WTC11 (cell line): ENCODE data around the gene SPATS2. TPM values are rescaled to one million over a fixed set of nuclear protein-coding genes. Genes with fewer than 3 reads are reported as not detected.

Experiments used
- ATAC-seq: fragments of 200-7000 bp; cut with Tn5 transposase; 2 replicates; pipeline ENCODE4 v1.10.0; 2021; ENCODE audit warnings: mild to moderate bottlenecking, moderate library complexity
- CTCF ChIA-PET: fragments of 300-600 bp; sonication (Branson Sonifier 250); formaldehyde crosslinking; loops from one replicate; lab custom pipeline; 2021; ENCODE audit warnings: antibody characterized with exemption; lab: Charles Lee
- POLR2A ChIA-PET: fragments of 350-600 bp; sonication (Branson Sonifier 250); formaldehyde crosslinking; loops from one replicate; lab custom pipeline; 2021; ENCODE audit warnings: antibody characterized with exemption; lab: Charles Lee
- DNase-seq: peaks from one replicate; pipeline ENCODE4 v3.0.0; 2021; ENCODE audit warnings: low spot score
- H3K27ac Mint-ChIP-seq: 2 replicates; pipeline ENCODE4 v1.8.0; 2021; ENCODE audit warnings: mixed read lengths
- H3K27me3 Mint-ChIP-seq: 2 replicates; pipeline ENCODE4 v1.8.0; 2021; ENCODE audit warnings: low read depth, mild to moderate bottlenecking, moderate library complexity, mixed read lengths
- H3K36me3 Mint-ChIP-seq: 2 replicates; pipeline ENCODE4 v1.8.0; 2021; ENCODE audit warnings: mixed read lengths
- H3K4me1 Mint-ChIP-seq: 2 replicates; pipeline ENCODE4 v1.8.0; 2022; ENCODE audit warnings: mixed read lengths
- H3K4me3 Mint-ChIP-seq: 2 replicates; pipeline ENCODE4 v1.8.0; 2021; ENCODE audit warnings: mild to moderate bottlenecking, moderate library complexity, mixed read lengths
- H3K9me3 Mint-ChIP-seq: 2 replicates; pipeline ENCODE4 v1.8.0; 2021; ENCODE audit warnings: mixed read lengths
- AR ChIP-seq: fragments of 250-450 bp; sonication (Bioruptor Pico); IDR thresholded peaks from 2 replicates; pipeline ENCODE4 v1.9.0; 2021; ENCODE audit warnings: mild to moderate bottlenecking
- ATF1 ChIP-seq: sonication (generic); formaldehyde crosslinking; IDR thresholded peaks from 2 replicates; pipeline ENCODE4 v1.8.1; 2023; ENCODE audit warnings: mild to moderate bottlenecking, moderate library complexity, missing genetic modification reagents
- CBFB ChIP-seq: sonication (generic); formaldehyde crosslinking; IDR thresholded peaks from 2 replicates; pipeline ENCODE4 v1.8.1; 2022; ENCODE audit warnings: mild to moderate bottlenecking, low read depth, missing genetic modification reagents
- ELF4 ChIP-seq: sonication (generic); formaldehyde crosslinking; IDR thresholded peaks from 2 replicates; pipeline ENCODE4 v1.8.1; 2022; ENCODE audit warnings: low read depth, mild to moderate bottlenecking, moderate library complexity, missing genetic modification reagents
- ERG ChIP-seq: fragments of 250-450 bp; sonication (Bioruptor Pico); IDR thresholded peaks from 2 replicates; pipeline ENCODE4 v1.8.0; 2021; ENCODE audit warnings: mild to moderate bottlenecking
- ESRRA ChIP-seq: sonication (generic); formaldehyde crosslinking; IDR thresholded peaks from 2 replicates; pipeline ENCODE4 v1.8.1; 2022; ENCODE audit warnings: mild to moderate bottlenecking, missing genetic modification reagents, borderline replicate concordance
- GRHL2 ChIP-seq: fragments of 250-450 bp; sonication (Bioruptor Pico); IDR thresholded peaks from 2 replicates; pipeline ENCODE4 v1.8.0; 2022; ENCODE audit warnings: mild to moderate bottlenecking, moderate library complexity; ENCODE audit not compliant: insufficient replicate concordance, severe bottlenecking
- GTF2I ChIP-seq: fragments of 250-450 bp; sonication (Bioruptor Pico); conservative IDR thresholded peaks from 2 replicates; pipeline ENCODE4 v1.4.0; 2021; ENCODE audit warnings: mild to moderate bottlenecking
- JAZF1 ChIP-seq: fragments of 250-450 bp; sonication (Bioruptor Pico); IDR thresholded peaks from 2 replicates; pipeline ENCODE4 v1.9.0; 2021; ENCODE audit warnings: moderate library complexity, mild to moderate bottlenecking, inconsistent platforms
- NFATC4 ChIP-seq: fragments of 250-450 bp; sonication (Bioruptor Pico); IDR thresholded peaks from 2 replicates; pipeline ENCODE4 v1.9.0; 2021; ENCODE audit warnings: mild to moderate bottlenecking
- SOX15 ChIP-seq: fragments of 250-450 bp; sonication (Bioruptor Pico); IDR thresholded peaks from 2 replicates; pipeline ENCODE4 v1.9.0; 2021; ENCODE audit warnings: mild to moderate bottlenecking
- TP53 ChIP-seq: sonication (generic); formaldehyde crosslinking; IDR thresholded peaks from 2 replicates; pipeline ENCODE4 v1.8.1; 2023; ENCODE audit warnings: mild to moderate bottlenecking, missing genetic modification reagents
- ZMAT4 ChIP-seq: fragments of 250-450 bp; sonication (Bioruptor Pico); IDR thresholded peaks from 2 replicates; pipeline ENCODE4 v1.9.0; 2021; ENCODE audit warnings: mild to moderate bottlenecking
- total RNA-seq: library from RNA; stranded (reverse); gene quantifications from 3 replicates; pipeline ENCODE4 v1.2.3, GENCODE V29; 2021
- TF ChIP-seq, protein P1 (sequence below): sonication (generic); formaldehyde crosslinking; IDR thresholded peaks from 2 replicates; pipeline ENCODE4 v1.8.1; 2023; ENCODE audit warnings: mild to moderate bottlenecking, missing genetic modification reagents
- TF ChIP-seq, protein P2 (sequence below): sonication (generic); formaldehyde crosslinking; IDR thresholded peaks from 2 replicates; pipeline ENCODE4 v1.8.0; 2023; ENCODE audit warnings: missing genetic modification reagents, mild to moderate bottlenecking, borderline replicate concordance
- TF ChIP-seq, protein P3 (sequence below): sonication (generic); formaldehyde crosslinking; IDR thresholded peaks from 2 replicates; pipeline ENCODE4 v1.8.1; 2022; ENCODE audit warnings: low read depth, mild to moderate bottlenecking, moderate library complexity, missing genetic modification reagents, borderline replicate concordance
- TF ChIP-seq, protein P4 (sequence below): sonication (generic); formaldehyde crosslinking; IDR thresholded peaks from 2 replicates; pipeline ENCODE4 v1.8.0; 2022; ENCODE audit warnings: missing genetic modification reagents

SPATS2 gene
- total RNA-seq, 1 experiment from 2014 or later = 25.9 TPM

DNA sequence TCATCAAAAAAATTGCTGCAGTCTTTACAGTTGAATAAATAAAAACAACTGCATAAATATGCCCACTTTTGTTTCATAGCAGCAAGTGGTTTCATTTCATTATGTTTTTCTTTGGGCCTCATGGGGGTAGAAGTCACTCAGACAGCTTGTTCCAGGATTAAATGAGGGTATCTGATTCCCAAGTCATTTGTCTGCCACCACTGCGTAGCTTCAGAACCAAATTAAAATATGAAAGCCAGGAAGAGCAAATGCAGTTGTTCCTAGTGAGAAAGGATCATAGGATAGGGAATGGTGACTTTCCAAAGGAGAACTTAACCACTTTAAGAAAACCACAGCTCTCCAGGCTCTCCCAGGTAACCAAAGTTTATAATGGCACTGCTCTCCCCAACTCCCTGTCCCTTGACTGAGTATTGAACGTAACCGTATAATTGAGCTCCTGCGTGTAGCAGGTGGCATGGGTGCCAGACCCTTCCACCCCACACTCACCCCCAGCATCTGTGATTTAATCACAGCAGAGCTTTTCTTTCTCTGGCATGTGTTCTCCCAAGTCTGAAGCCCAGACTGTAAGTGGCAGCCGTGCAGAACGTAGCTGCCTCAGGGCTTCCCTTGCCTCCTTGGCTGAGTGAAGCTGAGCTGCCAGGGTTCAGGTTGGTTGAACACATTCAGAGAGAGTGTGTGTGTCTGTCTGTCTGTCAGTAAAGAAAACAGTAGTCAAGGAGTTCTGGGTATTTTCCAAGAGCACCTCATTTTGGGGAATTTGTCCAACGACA lies 160.3 kb downstream of the SPATS2 start:
- H3K27ac Mint-ChIP-seq = peak overlapping the region; percentile 63; the same call in 1 of the 2 replicates
- TF ChIP-seq, protein P1, sequence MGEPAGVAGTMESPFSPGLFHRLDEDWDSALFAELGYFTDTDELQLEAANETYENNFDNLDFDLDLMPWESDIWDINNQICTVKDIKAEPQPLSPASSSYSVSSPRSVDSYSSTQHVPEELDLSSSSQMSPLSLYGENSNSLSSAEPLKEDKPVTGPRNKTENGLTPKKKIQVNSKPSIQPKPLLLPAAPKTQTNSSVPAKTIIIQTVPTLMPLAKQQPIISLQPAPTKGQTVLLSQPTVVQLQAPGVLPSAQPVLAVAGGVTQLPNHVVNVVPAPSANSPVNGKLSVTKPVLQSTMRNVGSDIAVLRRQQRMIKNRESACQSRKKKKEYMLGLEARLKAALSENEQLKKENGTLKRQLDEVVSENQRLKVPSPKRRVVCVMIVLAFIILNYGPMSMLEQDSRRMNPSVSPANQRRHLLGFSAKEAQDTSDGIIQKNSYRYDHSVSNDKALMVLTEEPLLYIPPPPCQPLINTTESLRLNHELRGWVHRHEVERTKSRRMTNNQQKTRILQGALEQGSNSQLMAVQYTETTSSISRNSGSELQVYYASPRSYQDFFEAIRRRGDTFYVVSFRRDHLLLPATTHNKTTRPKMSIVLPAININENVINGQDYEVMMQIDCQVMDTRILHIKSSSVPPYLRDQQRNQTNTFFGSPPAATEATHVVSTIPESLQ (CRISPR knock-in tag) = no peak
- TF ChIP-seq ESRRA (CRISPR knock-in tag) (no peak), ERG (CRISPR knock-in tag) (no peak), ELF4 (CRISPR knock-in tag) (no peak), JAZF1 (CRISPR knock-in tag) (no peak), GTF2I (CRISPR knock-in tag) (no peak), AR (CRISPR knock-in tag) (no peak), ATF1 (CRISPR knock-in tag) (no peak), ZMAT4 (no peak), CBFB (no peak), NFATC4 (CRISPR knock-in tag) (no peak), SOX15 (CRISPR knock-in tag) (no peak), GRHL2 (CRISPR knock-in tag) (no peak), TP53 (no peak)
- TF ChIP-seq, protein P2, sequence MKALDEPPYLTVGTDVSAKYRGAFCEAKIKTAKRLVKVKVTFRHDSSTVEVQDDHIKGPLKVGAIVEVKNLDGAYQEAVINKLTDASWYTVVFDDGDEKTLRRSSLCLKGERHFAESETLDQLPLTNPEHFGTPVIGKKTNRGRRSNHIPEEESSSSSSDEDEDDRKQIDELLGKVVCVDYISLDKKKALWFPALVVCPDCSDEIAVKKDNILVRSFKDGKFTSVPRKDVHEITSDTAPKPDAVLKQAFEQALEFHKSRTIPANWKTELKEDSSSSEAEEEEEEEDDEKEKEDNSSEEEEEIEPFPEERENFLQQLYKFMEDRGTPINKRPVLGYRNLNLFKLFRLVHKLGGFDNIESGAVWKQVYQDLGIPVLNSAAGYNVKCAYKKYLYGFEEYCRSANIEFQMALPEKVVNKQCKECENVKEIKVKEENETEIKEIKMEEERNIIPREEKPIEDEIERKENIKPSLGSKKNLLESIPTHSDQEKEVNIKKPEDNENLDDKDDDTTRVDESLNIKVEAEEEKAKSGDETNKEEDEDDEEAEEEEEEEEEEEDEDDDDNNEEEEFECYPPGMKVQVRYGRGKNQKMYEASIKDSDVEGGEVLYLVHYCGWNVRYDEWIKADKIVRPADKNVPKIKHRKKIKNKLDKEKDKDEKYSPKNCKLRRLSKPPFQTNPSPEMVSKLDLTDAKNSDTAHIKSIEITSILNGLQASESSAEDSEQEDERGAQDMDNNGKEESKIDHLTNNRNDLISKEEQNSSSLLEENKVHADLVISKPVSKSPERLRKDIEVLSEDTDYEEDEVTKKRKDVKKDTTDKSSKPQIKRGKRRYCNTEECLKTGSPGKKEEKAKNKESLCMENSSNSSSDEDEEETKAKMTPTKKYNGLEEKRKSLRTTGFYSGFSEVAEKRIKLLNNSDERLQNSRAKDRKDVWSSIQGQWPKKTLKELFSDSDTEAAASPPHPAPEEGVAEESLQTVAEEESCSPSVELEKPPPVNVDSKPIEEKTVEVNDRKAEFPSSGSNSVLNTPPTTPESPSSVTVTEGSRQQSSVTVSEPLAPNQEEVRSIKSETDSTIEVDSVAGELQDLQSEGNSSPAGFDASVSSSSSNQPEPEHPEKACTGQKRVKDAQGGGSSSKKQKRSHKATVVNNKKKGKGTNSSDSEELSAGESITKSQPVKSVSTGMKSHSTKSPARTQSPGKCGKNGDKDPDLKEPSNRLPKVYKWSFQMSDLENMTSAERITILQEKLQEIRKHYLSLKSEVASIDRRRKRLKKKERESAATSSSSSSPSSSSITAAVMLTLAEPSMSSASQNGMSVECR = no peak
- TF ChIP-seq, protein P3, sequence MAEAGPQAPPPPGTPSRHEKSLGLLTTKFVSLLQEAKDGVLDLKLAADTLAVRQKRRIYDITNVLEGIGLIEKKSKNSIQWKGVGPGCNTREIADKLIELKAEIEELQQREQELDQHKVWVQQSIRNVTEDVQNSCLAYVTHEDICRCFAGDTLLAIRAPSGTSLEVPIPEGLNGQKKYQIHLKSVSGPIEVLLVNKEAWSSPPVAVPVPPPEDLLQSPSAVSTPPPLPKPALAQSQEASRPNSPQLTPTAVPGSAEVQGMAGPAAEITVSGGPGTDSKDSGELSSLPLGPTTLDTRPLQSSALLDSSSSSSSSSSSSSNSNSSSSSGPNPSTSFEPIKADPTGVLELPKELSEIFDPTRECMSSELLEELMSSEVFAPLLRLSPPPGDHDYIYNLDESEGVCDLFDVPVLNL (CRISPR knock-in tag) = no peak
- TF ChIP-seq, protein P4, sequence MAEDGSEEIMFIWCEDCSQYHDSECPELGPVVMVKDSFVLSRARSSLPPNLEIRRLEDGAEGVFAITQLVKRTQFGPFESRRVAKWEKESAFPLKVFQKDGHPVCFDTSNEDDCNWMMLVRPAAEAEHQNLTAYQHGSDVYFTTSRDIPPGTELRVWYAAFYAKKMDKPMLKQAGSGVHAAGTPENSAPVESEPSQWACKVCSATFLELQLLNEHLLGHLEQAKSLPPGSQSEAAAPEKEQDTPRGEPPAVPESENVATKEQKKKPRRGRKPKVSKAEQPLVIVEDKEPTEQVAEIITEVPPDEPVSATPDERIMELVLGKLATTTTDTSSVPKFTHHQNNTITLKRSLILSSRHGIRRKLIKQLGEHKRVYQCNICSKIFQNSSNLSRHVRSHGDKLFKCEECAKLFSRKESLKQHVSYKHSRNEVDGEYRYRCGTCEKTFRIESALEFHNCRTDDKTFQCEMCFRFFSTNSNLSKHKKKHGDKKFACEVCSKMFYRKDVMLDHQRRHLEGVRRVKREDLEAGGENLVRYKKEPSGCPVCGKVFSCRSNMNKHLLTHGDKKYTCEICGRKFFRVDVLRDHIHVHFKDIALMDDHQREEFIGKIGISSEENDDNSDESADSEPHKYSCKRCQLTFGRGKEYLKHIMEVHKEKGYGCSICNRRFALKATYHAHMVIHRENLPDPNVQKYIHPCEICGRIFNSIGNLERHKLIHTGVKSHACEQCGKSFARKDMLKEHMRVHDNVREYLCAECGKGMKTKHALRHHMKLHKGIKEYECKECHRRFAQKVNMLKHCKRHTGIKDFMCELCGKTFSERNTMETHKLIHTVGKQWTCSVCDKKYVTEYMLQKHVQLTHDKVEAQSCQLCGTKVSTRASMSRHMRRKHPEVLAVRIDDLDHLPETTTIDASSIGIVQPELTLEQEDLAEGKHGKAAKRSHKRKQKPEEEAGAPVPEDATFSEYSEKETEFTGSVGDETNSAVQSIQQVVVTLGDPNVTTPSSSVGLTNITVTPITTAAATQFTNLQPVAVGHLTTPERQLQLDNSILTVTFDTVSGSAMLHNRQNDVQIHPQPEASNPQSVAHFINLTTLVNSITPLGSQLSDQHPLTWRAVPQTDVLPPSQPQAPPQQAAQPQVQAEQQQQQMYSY (CRISPR knock-in tag) = no peak
- TF ChIP-seq, all 79 proteins: peak for 0
- DNase-seq = no peak
- no peak for ATAC-seq
- ChIA-PET CTCF (interaction anchor here (0.6 to 2.4 kb wide), 12 partner anchors 10 to 230 kb away, joined by 3 to 25 read pairs (median 4); partner anchors contain the start of genes DNAJC22 and KCNH3), POLR2A (no interaction called here)
- Mint-ChIP-seq H3K4me1 (peaks cover 8% of the 10 kb centered on the region), H3K36me3 (peaks cover 26% of the 10 kb centered on the region), H3K27me3 (no peaks in the 10 kb centered on the region), H3K4me3 (no peak overlapping the region), H3K9me3 (no peaks in the 10 kb centered on the region)
